GM12873 (cell line): Measurements from ENCODE around the gene SPAG5.

Experiments used
- CTCF ChIP-seq: IDR thresholded peaks from 2 replicates; pipeline ENCODE4 v1.5.1; 2012; ENCODE audit warnings: low read depth, mild to moderate bottlenecking, moderate library complexity, low read length, control low read depth; ENCODE audit not compliant: insufficient read depth; ENCODE audit errors: missing control alignments

SPAG5 gene

GRCh38 chr17:28536532-28537218, 62.1 kb downstream of the SPAG5 start:
- no peak for TF ChIP-seq CTCF

GRCh38 chr17:28534740-28535375, 64.0 kb downstream of the SPAG5 start:
- TF ChIP-seq CTCF = no peak

GRCh38 chr17:28533091-28533807, 65.6 kb downstream of the SPAG5 start:
- TF ChIP-seq CTCF = no peak

GRCh38 chr17:28532050-28532960, 66.5 kb downstream of the SPAG5 start:
- TF ChIP-seq CTCF = no peak

- TF ChIP-seq CTCF = no peak
Observed at GRCh38 chr17:28530926-28531325, 67.9 kb downstream of the SPAG5 start.

GRCh38 chr17:28530250-28530649, 68.6 kb downstream of the SPAG5 start:
- TF ChIP-seq CTCF = no peak
